IMR-90 (cell line): Measurements from ENCODE around the gene SH3GLB2. TPM values are rescaled to one million over a fixed set of nuclear protein-coding genes. Genes with fewer than 3 reads are reported as not detected.

Experiments used
- ATAC-seq: fragments of 200-7000 bp; cut with Tn5 transposase; 2 replicates; pipeline ENCODE4 v1.9.1; 2020; ENCODE audit warnings: low read depth, mild to moderate bottlenecking, moderate library complexity
- BruUV-seq: library from RNA; stranded (reverse); fragments of 400-500 nt; replicated peaks from 2 replicates; lab custom pipeline; 2021; lab: Mats Ljungman, UMichigan
- CTCF ChIA-PET: fragments of 300-600 bp; formaldehyde crosslinking; extraction: SDS; loops from one replicate; lab custom pipeline; 2021; ENCODE audit warnings: antibody characterized with exemption; lab: Yijun Ruan, JAX
- POLR2A ChIA-PET: fragments of 300-600 bp; sonication (Branson Sonifier 250); formaldehyde crosslinking; loops from one replicate; lab custom pipeline; 2022; ENCODE audit warnings: antibody characterized with exemption; ENCODE audit not compliant: unreplicated experiment; lab: Charles Lee
- DNase-seq: peaks from one replicate; pipeline ENCODE4 v3.0.0; 2013
- H2AFZ ChIP-seq: replicated peaks from 2 replicates; pipeline ENCODE3; 2013; ENCODE audit warnings: low read length, mild to moderate bottlenecking; ENCODE audit not compliant: poor library complexity
- H2AK5ac ChIP-seq: 2 replicates; pipeline ENCODE4 v1.6.1; 2013; ENCODE audit warnings: low read depth, low read length, inconsistent platforms
- H2AK9ac ChIP-seq: replicated peaks from 2 replicates; pipeline ENCODE3; 2013; ENCODE audit warnings: mild to moderate bottlenecking, low read depth, low read length, moderate library complexity; ENCODE audit not compliant: poor library complexity
- H2BK120ac ChIP-seq: 2 replicates; pipeline ENCODE4 v1.6.1; 2013; ENCODE audit warnings: low read depth, low read length, inconsistent platforms
- H2BK15ac ChIP-seq: 3 replicates; pipeline ENCODE4 v1.6.1; 2013; ENCODE audit warnings: low read depth, low read length, inconsistent platforms
- H2BK20ac ChIP-seq: 2 replicates; pipeline ENCODE4 v1.6.1; 2013; ENCODE audit warnings: low read depth, mild to moderate bottlenecking, inconsistent platforms, low read length, moderate library complexity
- H2BK5ac ChIP-seq: 2 replicates; pipeline ENCODE4 v1.6.1; 2013; ENCODE audit warnings: mild to moderate bottlenecking, low read depth, low read length, inconsistent platforms; ENCODE audit not compliant: poor library complexity, severe bottlenecking
- H3K14ac ChIP-seq: replicated peaks from 2 replicates; pipeline ENCODE4 v1.6.1; 2013; ENCODE audit warnings: low read depth, low read length, inconsistent platforms
- H3K18ac ChIP-seq: 2 replicates; pipeline ENCODE4 v1.6.1; 2013; ENCODE audit warnings: low read depth, low read length, control low read depth
- H3K23ac ChIP-seq: 2 replicates; pipeline ENCODE4 v1.6.1; 2013; ENCODE audit warnings: low read depth, low read length, inconsistent platforms
- H3K27ac ChIP-seq: 2 replicates; pipeline ENCODE4 v1.5.1; 2013; ENCODE audit warnings: mild to moderate bottlenecking, control low read depth, low read length; ENCODE audit not compliant: insufficient read depth
- H3K27me3 ChIP-seq: 2 replicates; pipeline ENCODE4 v1.6.1; 2013; ENCODE audit warnings: low read length; ENCODE audit not compliant: control insufficient read depth, insufficient read depth
- H3K36me3 ChIP-seq: 2 replicates; pipeline ENCODE4 v1.6.1; 2013; ENCODE audit warnings: low read length, mixed read lengths; ENCODE audit not compliant: control insufficient read depth, insufficient read depth
- H3K4ac ChIP-seq: 2 replicates; pipeline ENCODE4 v1.6.1; 2013; ENCODE audit warnings: low read depth, low read length, inconsistent platforms
- H3K4me1 ChIP-seq: 2 replicates; pipeline ENCODE4 v1.6.1; 2013; ENCODE audit warnings: low read length, mixed read lengths; ENCODE audit not compliant: control insufficient read depth, insufficient read depth
- H3K4me2 ChIP-seq: 2 replicates; pipeline ENCODE4 v1.6.1; 2013; ENCODE audit warnings: low read depth, mild to moderate bottlenecking, control low read depth, low read length, moderate library complexity
- H3K4me3 ChIP-seq: 2 replicates; pipeline ENCODE4 v1.5.1; 2013; ENCODE audit warnings: low read depth, mild to moderate bottlenecking, control low read depth, low read length, moderate library complexity; ENCODE audit not compliant: insufficient read depth
- H3K56ac ChIP-seq: 2 replicates; pipeline ENCODE4 v1.6.1; 2013; ENCODE audit warnings: low read length, inconsistent platforms; ENCODE audit not compliant: insufficient read depth; ENCODE audit errors: extremely low read depth
- H3K79me1 ChIP-seq, 2 experiments: 2 replicates each; pipeline ENCODE4 v1.6.1; 2013; ENCODE audit warnings: low read length in 2 of 2, inconsistent platforms in 1 of 2, low read depth in 1 of 2
- H3K9ac ChIP-seq: 2 replicates; pipeline ENCODE4 v1.6.1; 2013; ENCODE audit warnings: low read depth, low read length, control low read depth
- H3K9me1 ChIP-seq: 2 replicates; pipeline ENCODE4 v1.6.1; 2013; ENCODE audit warnings: low read length, inconsistent platforms; ENCODE audit not compliant: insufficient read depth
- H3K9me3 ChIP-seq: 2 replicates; pipeline ENCODE4 v1.6.1; 2013; ENCODE audit warnings: low read length; ENCODE audit not compliant: control insufficient read depth, insufficient read depth
- H4K20me1 ChIP-seq: 2 replicates; pipeline ENCODE4 v1.6.1; 2013; ENCODE audit warnings: low read length, inconsistent platforms; ENCODE audit not compliant: insufficient read depth
- H4K5ac ChIP-seq: 2 replicates; pipeline ENCODE4 v1.6.1; 2013; ENCODE audit warnings: mild to moderate bottlenecking, low read depth, low read length, control low read depth
- H4K8ac ChIP-seq, 2 experiments: 2 replicates each; pipeline ENCODE4 v1.6.1; 2013; ENCODE audit warnings: low read depth in 2 of 2, low read length in 2 of 2, control low read depth in 1 of 2, inconsistent platforms in 1 of 2
- H4K91ac ChIP-seq: 2 replicates; pipeline ENCODE4 v1.6.1; 2013; ENCODE audit warnings: low read depth, low read length, inconsistent platforms; ENCODE audit not compliant: insufficient read depth
- BHLHE40 ChIP-seq: fragments of 150-350 bp; IDR thresholded peaks from 2 replicates; pipeline ENCODE4 v1.6.1; 2016; ENCODE audit warnings: mild to moderate bottlenecking, low read depth, low read length
- CEBPB ChIP-seq: IDR thresholded peaks from 2 replicates; pipeline ENCODE4 v1.6.1; 2012; ENCODE audit warnings: low read depth, low read length, improper control_type of control experiment
- CHD1 ChIP-seq: IDR thresholded peaks from 2 replicates; pipeline ENCODE4 v1.6.1; 2012; ENCODE audit warnings: low read depth, low read length, improper control_type of control experiment
- CTCF ChIP-seq: conservative IDR thresholded peaks from 2 replicates; pipeline ENCODE4 v1.5.1; 2012; ENCODE audit warnings: mild to moderate bottlenecking, low read depth, low read length, improper control_type of control experiment
- FOS ChIP-seq: fragments of 150-350 bp; IDR thresholded peaks from 2 replicates; pipeline ENCODE4 v1.6.1; 2016; ENCODE audit warnings: low read depth, low read length
- MAFK ChIP-seq: IDR thresholded peaks from 2 replicates; pipeline ENCODE4 v1.6.1; 2012; ENCODE audit warnings: low read depth, low read length, improper control_type of control experiment
- MAZ ChIP-seq: IDR thresholded peaks from 2 replicates; pipeline ENCODE4 v1.6.1; 2012; ENCODE audit warnings: low read depth, mild to moderate bottlenecking, low read length, improper control_type of control experiment, moderate library complexity, borderline replicate concordance
- MXI1 ChIP-seq: IDR thresholded peaks from 2 replicates; pipeline ENCODE4 v1.6.1; 2012; ENCODE audit warnings: low read depth, mild to moderate bottlenecking, low read length, moderate library complexity, borderline replicate concordance
- NFE2L2 ChIP-seq: fragments of 150-350 bp; IDR thresholded peaks from 2 replicates; pipeline ENCODE4 v1.6.1; 2016; ENCODE audit warnings: low read depth, mild to moderate bottlenecking, low read length
- POLR2A ChIP-seq: IDR thresholded peaks from 2 replicates; pipeline ENCODE4 v1.6.1; 2012; ENCODE audit warnings: mild to moderate bottlenecking, low read depth, low read length
- RAD21 ChIP-seq: IDR thresholded peaks from 2 replicates; pipeline ENCODE4 v1.6.1; 2012; ENCODE audit warnings: low read length, improper control_type of control experiment
- RCOR1 ChIP-seq: IDR thresholded peaks from 2 replicates; pipeline ENCODE4 v1.6.1; 2012; ENCODE audit warnings: mild to moderate bottlenecking, low read length, improper control_type of control experiment; ENCODE audit not compliant: insufficient replicate concordance
- RFX5 ChIP-seq: IDR thresholded peaks from 2 replicates; pipeline ENCODE4 v1.8.0; 2012; ENCODE audit warnings: low read depth, mild to moderate bottlenecking, low read length, moderate library complexity
- SMC3 ChIP-seq: fragments of 150-350 bp; IDR thresholded peaks from 2 replicates; pipeline ENCODE4 v1.6.1; 2016; ENCODE audit warnings: low read depth, mild to moderate bottlenecking, antibody characterized with exemption, low read length, moderate library complexity
- USF2 ChIP-seq: fragments of 150-350 bp; IDR thresholded peaks from 2 replicates; pipeline ENCODE4 v1.6.1; 2017; ENCODE audit warnings: mild to moderate bottlenecking, antibody characterized with exemption, low read length, low read depth
- WGBS, 2 experiments: methylation state at CpG; one replicate each; pipeline versions ENCODE4 v1.1.5 to v1.1.7; 2013; ENCODE audit warnings: missing lambda C conversion rate in 2 of 2; ENCODE audit not compliant: insufficient read length in 1 of 2; ENCODE audit errors: extremely low coverage in 2 of 2; 5-methylcytosine and 5-hydroxymethylcytosine counted together
- dilution Hi-C: fragments of 300-500 bp; cut with HindIII; formaldehyde crosslinking; loops from one replicate; pipeline ENCODE4 v1.14.3; 2018; ENCODE audit warnings: low sequenced_read_pairs; ENCODE audit not compliant: unreplicated experiment
- in situ Hi-C: fragments of 300-500 bp; cut with MboI; formaldehyde crosslinking; loops from 3 replicates; pipeline ENCODE4 v1.14.3; 2019; ENCODE audit warnings: low sequenced_read_pairs, inconsistent platforms, mixed read lengths
- intact Hi-C: fragments of 100-400 bp; cut with micrococcal nuclease; formaldehyde crosslinking; loops from 2 replicates; pipeline ENCODE4 v1.10.0; 2022
- polyA plus RNA-seq, 3 experiments: library from polyadenylated mRNA; depleted of rRNA; stranded (reverse); fragments of >200 nt; gene quantifications; 2 replicates each; pipeline ENCODE4 v1.2.3, GENCODE V29; 2012; ENCODE audit warnings: low replicate concordance in 1 of 3
- total RNA-seq: library from RNA; depleted of rRNA; stranded (reverse); fragments of >200 nt; gene quantifications from 2 replicates; pipeline ENCODE4 v1.2.3, GENCODE V29; 2012
- TF ChIP-seq, protein P1 (sequence below): fragments of 150-350 bp; IDR thresholded peaks from 2 replicates; pipeline ENCODE4 v1.6.1; 2016; ENCODE audit warnings: low read depth, mild to moderate bottlenecking, low read length, moderate library complexity, borderline replicate concordance

SH3GLB2 gene
- total and polyA plus RNA-seq, 2 of the 4 experiments (the other 2 are of a cell fraction) = 36.4 to 68.4 TPM

- no peak overlapping the region for H3K4me2 ChIP-seq
- no peak overlapping the region for H3K9ac ChIP-seq
- H2AFZ ChIP-seq = no peak overlapping the region
- no peak overlapping the region for H4K8ac ChIP-seq
- H3K4me1 ChIP-seq = peaks cover 2% of the 10 kb centered on the region; the same call in 1 of the 2 replicates
- no peak overlapping the region for H2BK15ac ChIP-seq
- ChIA-PET CTCF (no interaction called here), POLR2A (no interaction called here)
- no peak overlapping the region for H3K14ac ChIP-seq
- no peak overlapping the region for H3K23ac ChIP-seq
- no peak overlapping the region for H2BK5ac ChIP-seq
- dilution Hi-C loops (no loop called here), in situ Hi-C loops (no loop called here), intact Hi-C loops (no loop called here)
- no peak overlapping the region for H3K18ac ChIP-seq
- H2AK9ac ChIP-seq = no peak overlapping the region
- H3K4me3 ChIP-seq = no peak overlapping the region
- H3K4ac ChIP-seq = no peak overlapping the region
- no peaks in the 10 kb centered on the region for H3K9me3 ChIP-seq
- ATAC-seq (no peak), DNase-seq (no peak)
- TF ChIP-seq SMC3 (no peak), MAFK (no peak), POLR2A (no peak), CHD1 (no peak), FOS (no peak), RFX5 (no peak), NFE2L2 (no peak), RCOR1 (no peak), CTCF (no peak), CEBPB (no peak), MAZ (no peak), USF2 (no peak), MXI1 (no peak), RAD21 (no peak), BHLHE40 (no peak)
- TF ChIP-seq, protein P1, sequence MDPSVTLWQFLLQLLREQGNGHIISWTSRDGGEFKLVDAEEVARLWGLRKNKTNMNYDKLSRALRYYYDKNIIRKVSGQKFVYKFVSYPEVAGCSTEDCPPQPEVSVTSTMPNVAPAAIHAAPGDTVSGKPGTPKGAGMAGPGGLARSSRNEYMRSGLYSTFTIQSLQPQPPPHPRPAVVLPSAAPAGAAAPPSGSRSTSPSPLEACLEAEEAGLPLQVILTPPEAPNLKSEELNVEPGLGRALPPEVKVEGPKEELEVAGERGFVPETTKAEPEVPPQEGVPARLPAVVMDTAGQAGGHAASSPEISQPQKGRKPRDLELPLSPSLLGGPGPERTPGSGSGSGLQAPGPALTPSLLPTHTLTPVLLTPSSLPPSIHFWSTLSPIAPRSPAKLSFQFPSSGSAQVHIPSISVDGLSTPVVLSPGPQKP = no peak
- peaks cover 0 to 8% of the 10 kb centered on the region in 2 experiments; a peak in 2 of 4 replicates for H3K79me1 ChIP-seq
- H3K36me3 ChIP-seq = no peaks in the 10 kb centered on the region
- H2AK5ac ChIP-seq = no peak overlapping the region
- H2BK120ac ChIP-seq = no peak overlapping the region
- H2BK20ac ChIP-seq = no peak overlapping the region
- 78% methylated on average over 8 of the region's 16 CpGs; no CpG with 5 or more reads in 1 of the 2 experiments for WGBS, 2 experiments
- no peak overlapping the region for H3K27ac ChIP-seq
- BruUV-seq = no TSS peak
- 0 out of 2 replicates have a peak, but pooled peaks cover 6% of the 10 kb centered on the region for H3K9me1 ChIP-seq
- H3K56ac ChIP-seq = no peak overlapping the region
- no peak overlapping the region for H4K91ac ChIP-seq
- no peak overlapping the region for H4K5ac ChIP-seq
- no peaks in the 10 kb centered on the region for H3K27me3 ChIP-seq
- H4K20me1 ChIP-seq = no peaks in the 10 kb centered on the region
Measured at GRCh38 chr9:129075996-129076639, 48.0 kb upstream of the SH3GLB2 start.
